Lower leg skin (tissue), 4 donors: ENCODE data around the gene PRDM16. TPM values are rescaled to one million over a fixed set of nuclear protein-coding genes. Genes with fewer than 3 reads are reported as not detected.

Source experiments
- DNase-seq, 2 donors: peaks; one replicate each; pipeline ENCODE4 v3.0.0-alpha.2; 2019; ENCODE audit warnings: low spot score in 2 of 2
- H3K4me3 ChIP-seq: fragments of 200-600 bp; sonication (generic); 2 replicates; pipeline ENCODE4 v1.5.1; 2017; ENCODE audit warnings: mild to moderate bottlenecking, low read depth; ENCODE audit not compliant: poor library complexity, severe bottlenecking
- POLR2A ChIP-seq, 2 donors: fragments of 450-650 bp; IDR thresholded peaks; one replicate each; pipeline ENCODE4 v1.6.1; 2016 to 2017; ENCODE audit warnings: antibody characterized with exemption in 2 of 2, mild to moderate bottlenecking in 1 of 2, moderate library complexity in 1 of 2
- WGBS, 2 donors: methylation state at CpG; one replicate each; pipeline ENCODE4 v1.1.5; 2018; 5-methylcytosine and 5-hydroxymethylcytosine counted together
- intact Hi-C: fragments of 100-400 bp; cut with DNase I; formaldehyde crosslinking; loops from one replicate; pipeline ENCODE4 v1.15.0; 2023; ENCODE audit warnings: low total_unique reads
- total RNA-seq, 4 donors: library from RNA; depleted of rRNA; stranded (reverse); fragments of >200 nt; gene quantifications; one replicate each; pipeline ENCODE4 v1.1.0, GENCODE V29; 2016
- TF ChIP-seq, protein P1 (sequence below), 3 donors: fragments of 450-650 bp; IDR thresholded peaks; one replicate each; pipeline ENCODE4 v1.5.1; 2016; ENCODE audit warnings: antibody characterized with exemption in 3 of 3, mild to moderate bottlenecking in 3 of 3, moderate library complexity in 2 of 3

The PRDM16 gene
- total RNA-seq, 4 donors from 2014 or later = 0.08 to 0.91 (median 0.56) TPM; not detected in 1

DNA sequence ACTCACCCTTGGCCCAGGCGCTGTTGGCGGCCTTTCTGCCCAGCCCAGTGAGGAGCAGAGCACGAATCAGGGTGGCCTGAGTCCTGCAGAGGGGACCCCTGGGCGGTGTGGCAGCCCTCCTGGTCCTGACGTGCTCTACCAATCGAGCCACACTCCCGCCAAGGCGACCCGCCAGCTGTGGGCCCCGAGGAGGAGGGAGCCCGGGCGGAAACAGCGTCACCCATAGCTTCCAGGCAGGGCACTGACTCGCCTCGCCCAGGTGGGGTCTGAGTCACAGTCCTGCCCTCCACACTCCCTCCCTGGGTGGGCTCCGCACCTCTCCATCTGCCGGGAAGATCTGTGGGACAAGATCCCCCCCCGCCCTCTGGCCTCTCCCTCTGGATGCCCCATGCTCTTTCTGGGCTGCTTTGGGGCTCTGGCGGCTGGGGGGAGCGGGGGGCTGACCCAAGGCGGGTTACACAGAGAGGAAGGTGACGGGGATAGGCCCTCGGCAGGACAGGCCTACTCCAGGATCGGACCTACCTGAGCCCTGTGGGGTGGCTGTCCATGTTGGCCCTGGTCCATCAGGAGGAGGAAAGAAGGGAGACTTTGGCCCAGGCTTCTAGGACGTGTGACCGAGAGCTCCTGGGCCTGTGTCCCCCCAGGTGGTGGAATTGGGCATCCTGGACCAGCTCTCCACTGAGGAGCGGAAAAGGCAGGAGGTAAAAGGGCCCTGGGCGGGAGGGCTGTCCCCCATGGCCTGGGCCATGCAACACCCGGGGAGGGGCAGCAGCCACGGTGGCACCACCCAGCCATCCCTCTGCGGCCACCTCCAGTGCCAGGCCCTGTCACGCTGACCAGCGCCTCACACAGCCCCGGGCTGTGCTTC lies 399.5 kb downstream of the PRDM16 start:
- WGBS, 2 donors = 75 to 76% methylated on average over 22 to 26 of the region's 34 CpGs
- intact Hi-C loops = no loop called here
- TF ChIP-seq, protein P1, sequence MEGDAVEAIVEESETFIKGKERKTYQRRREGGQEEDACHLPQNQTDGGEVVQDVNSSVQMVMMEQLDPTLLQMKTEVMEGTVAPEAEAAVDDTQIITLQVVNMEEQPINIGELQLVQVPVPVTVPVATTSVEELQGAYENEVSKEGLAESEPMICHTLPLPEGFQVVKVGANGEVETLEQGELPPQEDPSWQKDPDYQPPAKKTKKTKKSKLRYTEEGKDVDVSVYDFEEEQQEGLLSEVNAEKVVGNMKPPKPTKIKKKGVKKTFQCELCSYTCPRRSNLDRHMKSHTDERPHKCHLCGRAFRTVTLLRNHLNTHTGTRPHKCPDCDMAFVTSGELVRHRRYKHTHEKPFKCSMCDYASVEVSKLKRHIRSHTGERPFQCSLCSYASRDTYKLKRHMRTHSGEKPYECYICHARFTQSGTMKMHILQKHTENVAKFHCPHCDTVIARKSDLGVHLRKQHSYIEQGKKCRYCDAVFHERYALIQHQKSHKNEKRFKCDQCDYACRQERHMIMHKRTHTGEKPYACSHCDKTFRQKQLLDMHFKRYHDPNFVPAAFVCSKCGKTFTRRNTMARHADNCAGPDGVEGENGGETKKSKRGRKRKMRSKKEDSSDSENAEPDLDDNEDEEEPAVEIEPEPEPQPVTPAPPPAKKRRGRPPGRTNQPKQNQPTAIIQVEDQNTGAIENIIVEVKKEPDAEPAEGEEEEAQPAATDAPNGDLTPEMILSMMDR (IDR thresholded peaks at IDR 0.05) = no peak
- TF ChIP-seq POLR2A (IDR thresholded peaks at IDR 0.05) = no peak
- no peak overlapping the region for H3K4me3 ChIP-seq
- no peak for DNase-seq

DNA sequence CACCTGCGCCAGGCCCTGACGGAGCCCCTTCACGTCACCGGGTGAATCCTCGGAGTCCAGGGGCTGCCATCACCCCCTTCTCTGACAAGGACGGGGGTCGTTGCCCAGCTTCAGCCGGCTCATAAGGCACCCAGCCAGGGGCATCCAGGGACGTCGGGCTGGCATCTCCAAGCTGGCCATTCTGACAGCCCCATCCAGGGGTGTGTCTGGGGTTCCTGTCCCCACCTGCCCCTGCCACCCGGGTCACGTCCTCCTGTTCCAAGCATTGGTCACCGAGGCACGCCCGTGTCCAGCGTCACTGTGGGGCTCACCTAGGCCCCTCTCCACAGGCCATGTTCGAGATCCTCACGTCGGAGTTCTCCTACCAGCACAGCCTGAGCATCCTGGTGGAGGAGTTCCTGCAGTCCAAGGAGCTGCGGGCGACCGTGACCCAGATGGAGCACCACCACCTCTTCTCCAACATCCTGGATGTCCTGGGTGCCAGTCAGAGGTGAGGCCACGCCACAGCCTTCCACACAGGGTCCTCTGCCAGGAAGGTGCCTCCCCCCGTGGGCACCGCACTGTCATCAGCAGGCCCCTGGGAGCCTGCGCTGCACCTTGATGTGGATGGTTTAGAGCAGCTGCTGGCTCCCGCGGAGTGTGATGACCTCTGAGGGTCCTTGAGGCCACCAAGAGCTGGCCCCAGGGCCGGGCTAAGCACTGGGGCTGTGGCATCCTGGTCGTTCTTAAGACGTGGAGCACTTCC lies 400.3 kb downstream of the PRDM16 start:
- DNase-seq = no peak
- intact Hi-C loops = no loop called here
- WGBS, 2 donors = 90% methylated on average over 21 to 29 of the region's 31 CpGs
- no peak for TF ChIP-seq POLR2A (IDR thresholded peaks at IDR 0.05)
- TF ChIP-seq, protein P1 (IDR thresholded peaks at IDR 0.05) = no peak
- no peak overlapping the region for H3K4me3 ChIP-seq

DNA sequence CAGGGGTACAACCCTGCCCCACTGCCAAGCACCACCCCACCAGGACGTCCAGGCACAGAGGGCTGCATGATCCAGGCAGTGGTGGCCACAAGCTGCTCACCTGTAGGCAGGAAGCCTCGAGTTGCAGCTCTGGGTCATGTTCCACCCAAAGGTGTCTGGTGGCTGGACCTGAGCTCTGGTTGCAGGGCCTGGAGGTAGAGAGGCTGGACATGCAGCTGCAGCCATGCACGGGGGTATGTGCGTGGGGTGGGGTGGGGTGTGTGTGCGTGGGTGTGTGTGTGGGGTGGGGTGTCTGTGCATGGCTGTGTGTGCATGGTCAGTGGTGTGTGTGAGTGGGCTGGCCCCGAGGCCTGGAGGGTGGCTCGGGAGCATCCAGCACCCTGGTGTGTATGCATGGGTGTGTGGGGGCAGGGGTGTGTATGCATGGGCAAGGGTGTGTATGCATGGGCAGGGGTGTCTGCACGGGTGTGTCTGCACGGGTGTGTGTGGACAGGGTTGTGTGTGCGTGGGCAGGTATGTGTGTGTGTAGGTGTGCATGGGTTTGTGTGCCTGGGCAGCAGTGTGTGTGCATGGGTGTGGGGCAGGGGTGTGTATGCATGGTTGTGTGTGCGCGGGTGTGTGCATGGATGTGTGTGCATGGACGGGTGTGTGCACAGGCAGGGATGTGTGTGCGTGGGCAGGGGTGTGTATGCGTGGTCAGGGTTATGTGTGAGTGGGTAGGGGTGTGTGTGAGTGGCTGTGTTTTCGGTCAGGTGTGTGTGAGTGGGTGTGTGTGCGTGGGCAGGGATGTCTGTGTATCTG lies 401.0 kb downstream of the PRDM16 start:
- intact Hi-C loops = no loop called here
- no peak for DNase-seq
- TF ChIP-seq, protein P1 (IDR thresholded peaks at IDR 0.05) = no peak
- no peak for TF ChIP-seq POLR2A (IDR thresholded peaks at IDR 0.05)
- H3K4me3 ChIP-seq = no peak overlapping the region
- WGBS, 2 donors = 83% methylated on average over 17 of the region's 17 CpGs

DNA sequence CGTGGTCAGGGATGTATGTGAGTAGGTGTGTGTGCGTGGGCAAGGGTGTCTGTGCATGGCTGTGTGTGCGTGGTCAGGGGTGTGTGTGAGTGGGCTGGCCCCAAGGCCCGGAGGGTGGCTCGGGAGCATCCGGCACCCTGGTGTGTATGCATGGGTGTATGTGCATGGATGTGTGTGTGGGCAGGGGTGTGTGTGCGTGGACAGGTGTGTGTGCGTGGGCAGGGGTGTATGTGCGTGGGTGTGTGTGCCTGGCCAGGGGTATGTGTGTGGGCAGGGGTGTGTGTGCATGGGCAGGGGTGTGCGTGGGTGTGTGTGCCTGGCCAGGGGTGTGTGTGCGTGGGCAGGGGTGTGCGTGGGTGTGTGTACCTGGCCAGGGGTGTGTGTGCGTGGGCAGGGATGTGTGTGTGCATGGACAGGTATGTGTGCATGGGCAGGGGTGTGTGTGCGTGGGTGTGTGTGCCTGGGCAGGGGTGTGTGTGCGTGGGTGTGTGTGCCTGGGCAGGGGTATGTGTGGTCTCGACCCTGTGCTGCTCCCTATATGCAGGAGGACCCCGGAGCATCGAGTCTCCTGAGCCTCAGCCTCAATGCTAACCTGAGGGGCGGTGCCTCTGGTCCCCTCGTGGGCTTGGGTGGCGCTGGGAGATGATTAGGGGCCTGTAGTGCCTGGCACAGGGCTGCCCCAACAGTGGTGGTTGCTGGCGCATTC lies 401.8 kb downstream of the PRDM16 start:
- DNase-seq = no peak
- TF ChIP-seq, protein P1 (IDR thresholded peaks at IDR 0.05) = no peak
- TF ChIP-seq POLR2A (IDR thresholded peaks at IDR 0.05) = no peak
- 64 to 72% methylated on average over 21 to 22 of the region's 22 CpGs for WGBS, 2 donors

More for the DNA sequence above, 401.8 kb downstream of the PRDM16 start:
- H3K4me3 ChIP-seq = no peak overlapping the region
- intact Hi-C loops = no loop called here
